ENCODE results near the gene ARHGAP26. TPM values are rescaled to one million over a fixed set of nuclear protein-coding genes. Genes with fewer than 3 reads are reported as not detected.

Gene ARHGAP26
- total RNA-seq, 4 donors from 2014 or later, result 35.0 to 72.2 (median 44.0) TPM

DNA sequence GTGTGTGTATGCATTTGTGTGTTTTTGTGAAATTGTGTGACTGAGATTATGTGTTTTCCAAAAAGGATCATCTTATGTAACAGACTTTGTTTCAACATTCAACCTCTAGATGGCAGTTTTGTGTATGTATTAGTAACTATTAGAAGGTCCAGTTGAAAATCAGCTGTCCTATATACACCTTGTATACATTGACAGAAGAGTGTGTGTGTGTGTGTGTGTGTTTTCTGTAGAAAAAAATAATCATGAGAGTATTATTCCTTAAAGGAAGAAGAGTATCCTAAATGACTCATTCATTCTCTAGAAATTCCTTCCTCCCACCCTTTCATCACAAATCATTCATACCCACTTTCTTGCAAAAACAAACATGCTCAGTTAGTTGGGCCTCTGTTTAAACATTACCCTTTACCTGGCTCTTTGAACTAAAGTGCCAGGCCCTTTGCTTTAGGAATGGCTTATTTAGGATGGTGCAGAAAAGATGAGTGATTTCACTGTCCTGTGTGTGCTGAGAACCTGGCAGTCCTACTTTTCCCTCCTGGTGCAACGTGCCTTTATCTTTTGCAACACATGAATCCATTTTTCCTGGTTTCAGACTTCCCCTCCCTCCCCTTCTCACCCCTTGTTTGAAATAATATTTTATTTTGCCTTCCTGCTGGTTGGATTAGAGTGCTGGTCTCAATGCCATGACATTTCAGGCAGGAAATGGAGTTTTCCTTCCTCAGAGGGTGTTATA is 152.2 kb downstream of the ARHGAP26 start:
- TF ChIP-seq, protein P1, sequence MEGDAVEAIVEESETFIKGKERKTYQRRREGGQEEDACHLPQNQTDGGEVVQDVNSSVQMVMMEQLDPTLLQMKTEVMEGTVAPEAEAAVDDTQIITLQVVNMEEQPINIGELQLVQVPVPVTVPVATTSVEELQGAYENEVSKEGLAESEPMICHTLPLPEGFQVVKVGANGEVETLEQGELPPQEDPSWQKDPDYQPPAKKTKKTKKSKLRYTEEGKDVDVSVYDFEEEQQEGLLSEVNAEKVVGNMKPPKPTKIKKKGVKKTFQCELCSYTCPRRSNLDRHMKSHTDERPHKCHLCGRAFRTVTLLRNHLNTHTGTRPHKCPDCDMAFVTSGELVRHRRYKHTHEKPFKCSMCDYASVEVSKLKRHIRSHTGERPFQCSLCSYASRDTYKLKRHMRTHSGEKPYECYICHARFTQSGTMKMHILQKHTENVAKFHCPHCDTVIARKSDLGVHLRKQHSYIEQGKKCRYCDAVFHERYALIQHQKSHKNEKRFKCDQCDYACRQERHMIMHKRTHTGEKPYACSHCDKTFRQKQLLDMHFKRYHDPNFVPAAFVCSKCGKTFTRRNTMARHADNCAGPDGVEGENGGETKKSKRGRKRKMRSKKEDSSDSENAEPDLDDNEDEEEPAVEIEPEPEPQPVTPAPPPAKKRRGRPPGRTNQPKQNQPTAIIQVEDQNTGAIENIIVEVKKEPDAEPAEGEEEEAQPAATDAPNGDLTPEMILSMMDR (IDR thresholded peaks at IDR 0.05; ENCODE audit: low read depth), result no peak

DNA sequence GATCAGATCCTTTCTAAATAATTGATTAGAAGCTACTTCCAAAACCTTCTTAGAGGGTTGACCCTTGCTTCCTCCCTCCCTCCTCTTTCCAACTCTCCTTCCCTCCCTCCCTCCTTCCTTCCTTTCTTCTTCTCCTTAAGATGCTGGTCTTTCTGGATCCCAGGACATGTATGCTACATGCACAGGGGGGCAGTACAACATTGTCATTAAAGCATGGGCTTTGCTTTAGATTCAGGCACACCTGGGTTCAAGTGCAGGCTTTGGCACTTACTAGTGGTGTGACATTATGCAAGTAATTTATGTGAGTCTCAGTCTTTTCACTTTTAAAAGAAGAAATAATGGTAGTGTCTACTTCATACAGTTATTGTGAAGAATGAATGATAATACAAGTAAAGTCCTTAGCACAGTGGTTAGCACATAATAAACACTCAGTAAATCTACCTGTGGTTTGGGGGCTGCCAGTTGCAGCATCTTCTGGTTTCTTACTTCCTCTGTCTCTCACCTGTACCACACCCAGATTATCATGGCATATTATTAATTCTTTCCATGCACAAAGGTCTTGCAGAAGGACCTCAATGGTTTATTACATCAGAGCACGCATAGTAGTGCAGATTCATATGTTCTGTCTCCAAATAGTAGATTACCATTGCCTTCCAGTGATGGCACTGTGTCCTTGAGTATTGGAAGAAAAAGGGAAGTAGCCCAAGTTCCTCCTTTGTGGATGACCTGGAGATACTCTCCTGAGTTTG is 154.1 kb downstream of the ARHGAP26 start:
- TF ChIP-seq, protein P1 (IDR thresholded peaks at IDR 0.05; ENCODE audit: low read depth), result no peak

DNA sequence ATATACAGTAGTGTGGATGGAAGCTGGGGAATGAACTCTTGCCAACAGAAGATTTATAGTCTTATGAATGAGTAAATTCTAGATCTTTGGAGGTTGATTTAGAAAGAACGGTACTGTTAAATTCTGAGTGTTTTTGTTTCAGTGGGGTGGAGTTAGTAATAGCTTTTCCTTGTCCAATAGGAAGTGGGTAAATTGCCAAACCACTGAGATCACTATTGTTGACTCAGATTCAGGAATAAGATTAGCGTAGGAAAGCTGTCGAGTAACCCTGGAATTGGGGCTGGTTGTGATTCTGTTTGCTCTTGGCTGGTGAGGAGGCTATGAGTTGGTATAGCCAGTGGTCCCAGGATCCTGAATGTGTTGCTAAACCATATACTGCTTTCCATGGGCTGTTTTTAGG is 155.6 kb downstream of the ARHGAP26 start:
- TF ChIP-seq, protein P1 (IDR thresholded peaks at IDR 0.05; ENCODE audit: low read depth), result no peak

DNA sequence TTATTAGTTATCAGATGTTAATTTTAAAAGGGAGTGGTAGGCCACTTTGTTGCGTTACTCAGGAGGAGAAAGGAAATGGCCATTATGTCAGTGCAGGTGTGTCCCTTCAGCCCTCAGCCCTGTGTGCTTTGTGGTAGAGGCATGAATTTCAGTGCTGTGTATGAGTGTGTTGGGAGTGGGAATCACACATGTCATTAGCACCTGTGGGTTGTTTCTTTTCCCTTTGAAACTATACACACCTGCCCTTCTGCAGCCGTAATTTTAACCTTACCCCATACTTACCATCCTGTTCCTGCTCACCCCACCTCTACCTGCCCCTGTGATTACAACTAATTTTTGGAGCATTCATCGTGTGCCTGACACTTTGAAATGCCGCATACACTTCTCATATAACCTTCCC is 156.4 kb downstream of the ARHGAP26 start:
- TF ChIP-seq, protein P1 (IDR thresholded peaks at IDR 0.05; ENCODE audit: low read depth), result no peak

DNA sequence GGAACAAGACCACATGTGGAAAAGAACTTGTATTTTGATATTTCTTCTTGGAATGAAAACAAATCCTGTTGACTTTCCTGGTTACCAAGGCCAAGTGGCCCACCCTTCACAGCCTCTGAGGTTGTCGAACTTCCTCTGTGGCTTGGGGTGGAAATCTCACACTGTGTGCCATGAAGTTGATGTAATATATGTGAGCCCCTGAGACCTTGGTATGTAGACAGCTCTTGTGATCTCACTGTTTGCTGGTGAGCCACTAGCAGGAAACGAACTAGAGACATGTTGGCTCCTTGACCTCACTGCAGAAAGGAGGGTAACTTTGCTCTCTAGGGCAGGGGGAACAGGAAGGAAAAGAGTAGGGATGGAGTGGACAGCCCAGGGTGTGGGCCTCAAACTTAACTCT is 159.4 kb downstream of the ARHGAP26 start:
- TF ChIP-seq, protein P1 (IDR thresholded peaks at IDR 0.05; ENCODE audit: low read depth), result no peak

DNA sequence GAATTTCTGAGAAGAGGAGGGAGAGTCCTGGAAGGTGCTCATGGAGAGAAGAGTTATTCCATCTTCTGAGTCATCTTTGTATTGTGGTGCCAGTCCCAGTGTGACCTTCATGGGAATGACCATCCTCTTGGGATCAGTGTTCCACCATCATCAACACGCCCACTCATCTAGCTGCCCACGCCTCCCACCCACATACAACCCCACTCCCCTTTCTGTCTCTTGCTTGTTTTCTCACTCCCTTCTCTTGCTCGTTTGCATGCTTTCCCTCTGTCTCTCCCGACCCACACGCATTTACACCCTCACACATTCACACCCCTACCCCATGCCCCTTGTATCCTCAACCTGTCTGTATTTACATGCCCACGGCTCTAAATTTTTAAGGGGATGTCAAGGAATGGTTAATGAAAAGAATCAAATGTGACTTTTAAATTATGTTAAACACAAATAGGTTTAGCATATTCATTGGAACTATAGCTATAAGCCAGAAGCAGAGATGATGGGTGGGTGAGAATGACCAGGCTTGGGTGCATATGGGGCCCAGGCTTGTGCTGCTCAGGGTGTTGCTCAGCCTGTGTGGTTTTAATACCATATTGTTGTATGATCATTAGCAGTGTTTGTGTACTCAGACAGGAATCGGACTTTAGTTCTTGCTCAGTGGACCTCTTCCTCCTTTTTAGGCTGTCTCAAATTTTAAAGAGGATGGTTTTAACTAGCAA is 160.4 kb downstream of the ARHGAP26 start:
- TF ChIP-seq, protein P1 (IDR thresholded peaks at IDR 0.05; ENCODE audit: low read depth), result no peak
